Lung (tissue), 12 donors: ENCODE measurements around the gene TOP3A. TPM values are rescaled to one million over a fixed set of nuclear protein-coding genes. Genes with fewer than 3 reads are reported as not detected.

Experiments used
- ATAC-seq: fragments of 200-7000 bp; cut with Tn5 transposase; one replicate; pipeline ENCODE4 v1.9.1; 2020; ENCODE audit warnings: moderate number of reproducible peaks; ENCODE audit not compliant: insufficient read depth, low FRiP score
- DNase-seq, 3 donors: peaks; one replicate each; pipeline ENCODE4 v3.0.0-alpha.2; 2013 to 2017
- H3K27ac ChIP-seq, 2 donors: one replicate each; pipeline ENCODE4 v1.5.1; 2013; ENCODE audit warnings: mild to moderate bottlenecking in 2 of 2, moderate library complexity in 2 of 2, control low read depth in 1 of 2, inconsistent platforms in 1 of 2, low read depth in 1 of 2, low read length in 1 of 2
- H3K27me3 ChIP-seq, 3 donors: one replicate each; pipeline ENCODE4 v1.5.1; 2013; ENCODE audit warnings: low read length in 2 of 3; ENCODE audit not compliant: control insufficient read depth in 3 of 3, insufficient read depth in 3 of 3
- H3K36me3 ChIP-seq, 4 donors: one replicate each; pipeline ENCODE4 v1.5.1; 2013; ENCODE audit warnings: low read length in 4 of 4, mild to moderate bottlenecking in 1 of 4, moderate library complexity in 1 of 4; ENCODE audit not compliant: control insufficient read depth in 4 of 4, insufficient read depth in 4 of 4
- H3K4me1 ChIP-seq, 5 donors: one replicate each; pipeline ENCODE4 v1.5.1; 2013; ENCODE audit warnings: low read length in 5 of 5, mild to moderate bottlenecking in 2 of 5, moderate library complexity in 1 of 5; ENCODE audit not compliant: control insufficient read depth in 5 of 5, insufficient read depth in 5 of 5
- H3K4me3 ChIP-seq: one replicate; pipeline ENCODE4 v1.5.1; 2013; ENCODE audit warnings: mild to moderate bottlenecking, control low read depth, moderate library complexity
- H3K9ac ChIP-seq, 2 donors: one replicate each; pipeline ENCODE4 v1.5.1; 2013; ENCODE audit warnings: low read length in 2 of 2, control low read depth in 1 of 2; ENCODE audit not compliant: insufficient read depth in 1 of 2
- H3K9me3 ChIP-seq, 4 donors: one replicate each; pipeline ENCODE4 v1.5.1; 2013; ENCODE audit warnings: low read length in 3 of 4, mild to moderate bottlenecking in 1 of 4, moderate library complexity in 1 of 4; ENCODE audit not compliant: control insufficient read depth in 4 of 4, insufficient read depth in 3 of 4
- WGBS, 2 donors: extraction: QIAGEN DNeasy Blood & Tissue Kit; methylation state at CpG; one replicate each; pipeline ENCODE4 v1.1.7; 2013; 5-methylcytosine and 5-hydroxymethylcytosine counted together
- polyA plus RNA-seq, 2 donors: library from polyadenylated mRNA; stranded (reverse); fragments of 200-250 nt; gene quantifications; one replicate each; pipeline ENCODE4 v1.2.1, GENCODE V29; 2013
- total RNA-seq, 2 donors: library from RNA; depleted of rRNA in 1 of 2; stranded (reverse); fragments of >200 nt in 1 of 2; gene quantifications; one replicate each; pipeline ENCODE4 v1.2.1, GENCODE V29; 2014 to 2021
- TF ChIP-seq, protein P1 (sequence below): IDR thresholded peaks from 2 replicates; pipeline ENCODE4 v1.5.1; 2012; ENCODE audit warnings: mild to moderate bottlenecking; ENCODE audit errors: control extremely low read depth, extremely low read depth
- donor health status: control.
- donor health status: control.
- donor health status: Bipolar disorder and iron deficiency.
- donor health status: healthy.
- donor health status: DM: yes; HTN: yes; CAD: no.

Gene TOP3A
- total and polyA plus RNA-seq, 4 donors = 14.6 to 41.4 (median 26.8) TPM

DNA sequence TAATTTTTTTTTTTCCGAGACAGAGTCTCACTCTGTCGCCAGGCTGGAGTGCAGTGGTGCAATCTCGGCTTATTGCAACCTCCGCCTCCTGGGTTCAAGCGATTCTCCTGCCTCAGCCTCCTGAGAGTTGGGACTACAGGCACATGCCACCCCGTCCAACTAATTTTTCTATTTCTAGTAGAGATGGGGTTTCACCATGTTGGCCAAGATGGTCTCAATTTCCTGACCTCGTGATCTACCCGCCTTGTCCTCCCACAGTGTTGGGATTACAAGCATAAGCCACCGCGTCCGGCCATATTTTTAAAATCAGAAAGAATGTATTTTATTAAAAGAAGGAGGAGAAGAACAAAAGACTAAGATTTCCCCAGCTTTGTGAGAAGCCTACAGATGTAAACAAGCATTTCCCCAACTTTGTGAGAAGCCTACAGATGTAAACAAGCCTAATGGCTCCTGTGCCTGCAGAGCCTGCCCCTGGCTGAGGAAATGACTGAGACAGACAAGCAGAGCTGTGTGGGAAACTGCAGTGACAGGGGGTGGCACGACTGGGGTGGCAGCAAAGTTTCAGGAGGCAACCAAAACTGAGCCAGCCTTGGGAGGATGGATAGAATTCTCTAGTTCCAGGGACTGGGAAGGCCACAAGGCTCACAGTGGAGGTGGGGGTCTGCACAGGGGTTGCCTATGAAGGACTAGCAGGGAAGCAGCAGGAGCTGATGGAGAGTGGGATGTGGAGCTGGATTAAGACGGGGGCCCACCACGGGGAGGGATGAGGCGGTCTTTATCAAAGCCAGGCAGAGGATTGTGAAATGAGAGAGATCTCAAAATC, 22.9 kb downstream of the TOP3A start:
- no peak overlapping the region for H3K4me3 ChIP-seq
- peaks cover 17 to 51% (median 35%) of the 10 kb centered on the region in 4 donors for H3K36me3 ChIP-seq
- ATAC-seq (no peak), DNase-seq (no peak)
- TF ChIP-seq, protein P1, sequence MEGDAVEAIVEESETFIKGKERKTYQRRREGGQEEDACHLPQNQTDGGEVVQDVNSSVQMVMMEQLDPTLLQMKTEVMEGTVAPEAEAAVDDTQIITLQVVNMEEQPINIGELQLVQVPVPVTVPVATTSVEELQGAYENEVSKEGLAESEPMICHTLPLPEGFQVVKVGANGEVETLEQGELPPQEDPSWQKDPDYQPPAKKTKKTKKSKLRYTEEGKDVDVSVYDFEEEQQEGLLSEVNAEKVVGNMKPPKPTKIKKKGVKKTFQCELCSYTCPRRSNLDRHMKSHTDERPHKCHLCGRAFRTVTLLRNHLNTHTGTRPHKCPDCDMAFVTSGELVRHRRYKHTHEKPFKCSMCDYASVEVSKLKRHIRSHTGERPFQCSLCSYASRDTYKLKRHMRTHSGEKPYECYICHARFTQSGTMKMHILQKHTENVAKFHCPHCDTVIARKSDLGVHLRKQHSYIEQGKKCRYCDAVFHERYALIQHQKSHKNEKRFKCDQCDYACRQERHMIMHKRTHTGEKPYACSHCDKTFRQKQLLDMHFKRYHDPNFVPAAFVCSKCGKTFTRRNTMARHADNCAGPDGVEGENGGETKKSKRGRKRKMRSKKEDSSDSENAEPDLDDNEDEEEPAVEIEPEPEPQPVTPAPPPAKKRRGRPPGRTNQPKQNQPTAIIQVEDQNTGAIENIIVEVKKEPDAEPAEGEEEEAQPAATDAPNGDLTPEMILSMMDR = no peak
- H3K27me3 ChIP-seq = no peaks in the 10 kb centered on the region
- no peaks in the 10 kb centered on the region for H3K4me1 ChIP-seq
- no peak overlapping the region for H3K9ac ChIP-seq
- 91 to 92% methylated on average over 15 of the region's 15 CpGs for WGBS, 2 donors
- H3K27ac ChIP-seq = no peak overlapping the region
- H3K9me3 ChIP-seq = no peaks in the 10 kb centered on the region

DNA sequence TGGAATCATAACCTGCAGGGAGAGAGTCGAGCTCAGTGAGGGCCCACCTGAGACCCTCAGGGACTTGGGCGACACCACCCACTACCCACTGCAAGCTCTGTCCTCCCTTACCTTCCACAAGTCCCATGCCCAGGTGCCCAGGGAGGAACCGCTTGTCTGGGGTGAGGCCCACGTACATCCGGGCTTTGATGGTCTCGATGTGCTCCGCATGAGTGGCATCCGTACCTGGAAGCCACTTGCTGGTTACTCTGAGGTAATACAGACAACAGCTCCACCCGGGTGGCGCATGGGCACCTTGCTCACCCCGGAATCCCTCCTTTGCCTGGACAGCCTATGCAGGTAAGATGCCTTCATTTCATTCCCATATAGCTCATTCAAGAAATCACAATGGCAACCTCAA, 29.5 kb downstream of the TOP3A start:
- Histone ChIP-seq H3K4me1 (peaks cover 0 to 5% (median 0%) of the 10 kb centered on the region in 5 donors), H3K4me3 (no peak overlapping the region), H3K9me3 (no peaks in the 10 kb centered on the region), H3K27ac (no peak overlapping the region), H3K9ac (no peak overlapping the region), H3K27me3 (no peaks in the 10 kb centered on the region), H3K36me3 (peaks cover 18 to 56% (median 48%) of the 10 kb centered on the region in 4 donors)
- ATAC-seq = no peak
- DNase-seq = no peak
- TF ChIP-seq, protein P1 = no peak
- WGBS, 2 donors = 96 to 98% methylated on average over 11 of the region's 11 CpGs

DNA sequence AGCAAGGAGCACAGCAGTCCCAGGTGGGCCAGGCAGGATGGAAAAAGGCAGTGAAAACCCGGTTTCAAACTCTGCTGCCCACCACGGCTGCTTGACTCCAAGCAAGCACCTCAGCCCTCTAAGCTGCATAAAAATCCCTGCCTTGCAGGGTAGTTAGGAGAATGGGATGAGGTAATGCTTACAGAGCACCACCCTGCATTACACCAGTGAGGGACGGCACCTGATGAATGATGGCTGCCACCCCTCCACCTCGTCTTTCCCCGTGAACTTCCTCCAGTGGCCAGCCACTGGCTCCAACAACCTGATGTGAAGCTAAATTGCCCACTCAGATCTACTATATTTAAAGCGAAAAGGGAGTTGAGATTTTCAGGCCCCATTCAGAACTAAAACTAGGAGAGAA, 33.0 kb downstream of the TOP3A start:
- H3K27ac ChIP-seq = no peak overlapping the region
- no peaks in the 10 kb centered on the region for H3K27me3 ChIP-seq
- peaks cover 0 to 5% (median 0%) of the 10 kb centered on the region in 5 donors for H3K4me1 ChIP-seq
- TF ChIP-seq, protein P1 = no peak
- no peaks in the 10 kb centered on the region for H3K9me3 ChIP-seq
- no peak for DNase-seq
- peaks cover 22 to 56% (median 48%) of the 10 kb centered on the region in 4 donors for H3K36me3 ChIP-seq
- no peak for ATAC-seq
- no peak overlapping the region for H3K9ac ChIP-seq
- H3K4me3 ChIP-seq = no peak overlapping the region
- 90 to 93% methylated on average over 6 of the region's 6 CpGs for WGBS, 2 donors
